Measurements from ENCODE around the gene MYO5A. TPM values are rescaled to one million over a fixed set of nuclear protein-coding genes. Genes with fewer than 3 reads are reported as not detected.

The MYO5A gene
- total and polyA plus RNA-seq, 9 donors, result 3.8 to 26.5 (median 15.1) TPM

- intact Hi-C loops (cut with DNase I), result loop anchor here in 3 of 4 donors (5.0 kb wide), 2 partner anchors 474 to 479 kb away; no protein-coding TSS in a partner anchor
- no peak for TF ChIP-seq CTCF (IDR thresholded peaks at IDR 0.05)
- no peak for TF ChIP-seq POLR2A (IDR thresholded peaks at IDR 0.05)
- TF ChIP-seq EP300 (IDR thresholded peaks at IDR 0.05), result no peak
- WGBS, 3 donors, result 82 to 92% (median 89%) methylated on average over 5 of the region's 5 CpGs
- Histone ChIP-seq H3K9me3 (no peaks in the 10 kb centered on the region), H3K4me3 (no peak overlapping the region), H3K36me3 (no peaks in the 10 kb centered on the region), H3K27ac (no peak overlapping the region), H3K4me1 (ENCODE audit: insufficient read depth) (no peaks in the 10 kb centered on the region), H3K27me3 (no peaks in the 10 kb centered on the region)
- DNase-seq, result no peak
Measured at GRCh38 chr15:52258461-52258860, 270.2 kb downstream of the MYO5A start.

GRCh38 chr15:52257734-52258062 lies 271.0 kb downstream of the MYO5A start:
- no peak overlapping the region for H3K27ac ChIP-seq
- H3K36me3 ChIP-seq, result no peaks in the 10 kb centered on the region
- WGBS, 3 donors, result 62 to 72% (median 66%) methylated on average over 5 of the region's 5 CpGs
- H3K9me3 ChIP-seq, result no peaks in the 10 kb centered on the region
- TF ChIP-seq EP300 (IDR thresholded peaks at IDR 0.05) (no peak), CTCF (IDR thresholded peaks at IDR 0.05) (no peak), POLR2A (IDR thresholded peaks at IDR 0.05) (no peak)
- DNase-seq, result no peak
- no peak overlapping the region for H3K4me3 ChIP-seq
- intact Hi-C loops (cut with DNase I), result loop anchor here (2.0 to 5.0 kb wide), 3 partner anchors 475 to 480 kb away; no protein-coding TSS in a partner anchor
- H3K4me1 ChIP-seq (ENCODE audit: insufficient read depth), result no peaks in the 10 kb centered on the region
- H3K27me3 ChIP-seq, result no peaks in the 10 kb centered on the region

MicroRNA genes within 50 kb of the gene (microRNA counts, 767-probe panel; counts per million panel counts)
- 530 counts per million, percentile 78 among the panel's probes with 10 or more counts for microRNA hsa-miR-1266

Small RNA genes within 50 kb of the gene (microRNA-seq; reads per million reads assigned to microRNA genes)
- gene MIR1266, result 0 to 0.16 (median 0) reads per million in 3 donors

Small RNA genes within 50 kb of the gene (small RNA-seq; reads per million reads assigned to genes)
- 0.75 reads per million, percentile 43 among the genes with 10 or more reads in this experiment for gene MIR1266

Other genes with a start within 250 kb of the MYO5A start
- gene MYO5C, start 233.1 kb downstream of the MYO5A start, total RNA-seq, result 10 to 100 TPM in 4 of 7 donors, 1 to 10 TPM in 3; 1.1 to 23.6 (median 10.8) TPM
- gene MYO5C, start 233.1 kb downstream of the MYO5A start, polyA plus RNA-seq, result 1 to 10 TPM; 3.4 to 4.5 TPM
- 100 to 1,000 TPM in 5 of 7 donors, 10 to 100 TPM in 2; 71.3 to 158 (median 125) TPM for gene ARPP19, start 40.1 kb upstream of the MYO5A start, total RNA-seq
- 10 to 100 TPM; 37.9 to 85.7 TPM for gene ARPP19, start 40.1 kb upstream of the MYO5A start, polyA plus RNA-seq
- 10 to 100 TPM; 21.3 to 74.6 (median 30.9) TPM for gene ATOSA, start 150.5 kb upstream of the MYO5A start, total RNA-seq
- 10 to 100 TPM; 28.4 to 31.2 TPM for gene ATOSA, start 150.5 kb upstream of the MYO5A start, polyA plus RNA-seq